HG02885 (cell line): ENCODE measurements around the gene RING1.

Source experiments
- ATAC-seq: cut with Tn5 transposase; IDR thresholded peaks from one replicate; pipeline ENCODE4 v1.9.1; 2021; ENCODE audit warnings: mild to moderate bottlenecking; ENCODE audit not compliant: unreplicated experiment, poor library complexity

Gene RING1

DNA sequence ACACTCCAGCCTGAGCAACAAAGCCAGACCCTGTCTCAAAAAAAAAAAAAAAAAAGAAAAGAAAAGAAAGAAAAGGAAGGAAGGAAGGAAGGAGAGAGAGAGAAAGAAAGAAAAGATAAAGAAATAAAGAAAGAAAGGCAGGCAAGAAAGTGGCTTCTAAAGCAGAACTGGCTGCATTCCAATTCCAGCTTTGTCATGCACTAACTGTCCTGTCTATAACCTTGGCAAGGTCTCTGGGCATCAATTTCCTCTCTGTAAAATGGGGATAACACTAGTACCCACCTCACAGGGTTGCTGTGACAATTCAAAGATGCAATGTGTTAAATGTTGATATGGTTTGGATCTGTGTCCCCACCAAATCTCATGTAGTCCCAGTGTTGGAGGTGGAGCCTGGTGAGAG lies 28.0 kb downstream of the RING1 start:
- ATAC-seq, result no peak

DNA sequence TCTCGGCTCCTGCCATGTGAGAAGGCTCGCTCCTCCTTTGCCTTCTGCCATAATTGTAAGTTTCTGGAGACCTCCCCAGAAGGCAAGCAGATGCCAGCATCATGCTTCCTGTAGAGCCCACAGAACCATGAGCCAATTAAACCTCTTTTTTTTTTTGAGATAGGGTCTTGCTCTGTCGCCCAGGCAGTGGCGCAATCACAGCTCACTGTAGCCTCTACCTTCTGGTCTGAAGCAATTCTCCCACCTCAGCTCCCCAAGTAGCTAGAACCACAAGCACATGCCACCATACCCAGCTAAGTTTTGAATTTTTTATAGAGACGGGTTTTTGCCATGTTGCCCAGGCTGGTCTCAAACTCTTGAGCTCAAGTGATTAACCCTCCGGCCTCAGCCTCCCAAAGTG lies 28.6 kb downstream of the RING1 start:
- no peak for ATAC-seq

DNA sequence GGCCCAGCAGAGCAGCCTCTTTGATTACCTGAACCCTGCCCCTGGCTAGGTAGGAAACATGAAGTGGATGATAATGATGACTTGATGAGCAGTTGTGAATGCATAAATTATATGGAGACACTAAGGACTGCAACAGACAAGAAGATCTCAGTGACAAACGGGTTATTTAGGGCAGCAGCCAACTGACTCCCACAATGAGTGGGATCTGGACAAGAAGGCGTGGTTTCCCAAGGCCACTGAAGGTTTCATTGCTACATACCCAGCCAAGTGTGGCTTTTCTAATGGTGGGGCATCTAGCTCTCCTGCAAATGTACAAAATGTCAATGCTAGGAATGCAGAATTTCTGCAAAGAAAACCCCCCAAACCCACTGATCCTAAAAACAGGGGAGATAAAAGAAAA lies 29.4 kb downstream of the RING1 start:
- ATAC-seq, result no peak

DNA sequence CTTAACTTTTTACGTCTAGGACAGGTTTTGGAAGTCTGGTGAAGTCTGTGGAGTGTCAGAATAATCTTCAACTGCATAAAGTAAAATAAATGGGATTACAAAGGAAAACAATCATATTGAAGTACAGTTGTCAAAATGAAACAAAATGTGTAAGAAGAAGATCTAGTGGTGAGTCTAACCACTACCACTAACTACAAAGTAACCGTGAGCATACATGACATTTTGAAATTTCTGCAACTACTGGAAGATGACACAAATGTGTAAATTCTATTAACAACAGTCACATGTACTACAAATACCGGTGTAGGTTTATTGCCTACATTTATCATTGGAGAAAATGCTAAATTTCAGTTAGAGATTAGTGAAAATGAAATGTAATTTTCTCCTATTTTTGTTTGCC lies 33.7 kb downstream of the RING1 start:
- no peak for ATAC-seq

DNA sequence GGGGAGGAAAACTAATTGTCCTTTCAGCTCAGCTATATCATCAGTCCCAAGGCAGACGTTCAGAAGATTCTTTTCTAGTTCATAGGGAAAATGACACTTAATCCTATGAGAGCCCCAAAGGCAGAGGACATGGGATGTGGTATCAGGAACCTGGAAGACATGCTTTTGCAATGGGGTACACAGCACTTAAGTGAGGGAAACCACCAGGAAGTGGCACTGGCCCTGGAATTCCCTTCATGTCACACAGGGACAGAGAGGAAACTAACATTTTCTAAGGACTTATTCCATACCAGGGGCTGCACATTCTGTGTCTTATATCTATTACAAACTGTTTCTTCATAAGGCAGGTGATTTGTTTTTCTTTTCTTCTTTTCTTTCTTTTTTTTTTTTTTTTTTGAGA lies 35.2 kb downstream of the RING1 start:
- ATAC-seq, result no peak

DNA sequence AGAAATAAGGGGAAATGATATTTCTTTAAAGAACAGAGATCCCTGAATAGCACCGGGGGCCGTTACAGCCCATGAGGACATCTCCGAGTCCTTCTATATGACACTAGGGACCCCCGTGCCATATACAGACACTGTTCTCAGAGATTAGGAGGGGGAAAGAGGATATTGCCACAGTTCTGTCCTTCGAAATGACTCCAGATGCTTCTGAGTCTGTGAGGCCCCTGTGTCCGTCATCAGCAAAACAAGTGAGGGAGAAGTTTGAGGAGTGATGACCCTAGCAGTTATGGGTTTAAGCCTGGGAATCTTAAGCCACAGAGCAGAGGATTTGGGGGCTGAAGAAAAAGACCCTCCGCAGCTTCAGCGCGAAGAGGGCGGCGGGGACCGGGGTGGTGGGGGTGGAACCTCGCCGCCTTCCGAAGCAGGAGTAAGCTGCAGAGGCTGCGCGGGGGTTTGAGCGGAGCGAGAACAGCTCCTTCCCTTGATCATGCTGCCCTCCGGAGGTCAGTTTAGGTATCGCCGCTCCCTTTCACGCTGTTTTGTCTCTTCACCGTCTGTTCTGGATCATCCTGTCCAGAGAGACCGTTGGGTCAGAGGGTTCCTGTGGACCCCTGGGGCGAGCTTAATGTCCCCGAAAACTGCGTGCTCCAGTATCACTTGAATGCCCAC lies 39.8 kb downstream of the RING1 start:
- no peak for ATAC-seq

DNA sequence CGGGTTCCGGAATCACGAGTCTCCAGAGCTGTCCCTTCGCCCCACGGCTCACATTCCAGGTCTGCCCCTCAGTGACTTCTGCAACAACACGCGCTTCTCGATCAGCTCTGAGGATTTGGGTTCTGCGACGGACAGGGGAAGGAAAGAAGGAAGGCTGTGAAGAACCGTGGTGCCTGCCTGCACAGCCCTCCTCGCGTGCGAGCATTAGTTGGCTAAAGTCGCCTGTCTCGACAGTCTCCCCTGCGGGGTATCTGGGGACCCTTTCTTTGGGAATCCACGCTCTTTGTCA lies 40.3 kb downstream of the RING1 start:
- no peak for ATAC-seq

DNA sequence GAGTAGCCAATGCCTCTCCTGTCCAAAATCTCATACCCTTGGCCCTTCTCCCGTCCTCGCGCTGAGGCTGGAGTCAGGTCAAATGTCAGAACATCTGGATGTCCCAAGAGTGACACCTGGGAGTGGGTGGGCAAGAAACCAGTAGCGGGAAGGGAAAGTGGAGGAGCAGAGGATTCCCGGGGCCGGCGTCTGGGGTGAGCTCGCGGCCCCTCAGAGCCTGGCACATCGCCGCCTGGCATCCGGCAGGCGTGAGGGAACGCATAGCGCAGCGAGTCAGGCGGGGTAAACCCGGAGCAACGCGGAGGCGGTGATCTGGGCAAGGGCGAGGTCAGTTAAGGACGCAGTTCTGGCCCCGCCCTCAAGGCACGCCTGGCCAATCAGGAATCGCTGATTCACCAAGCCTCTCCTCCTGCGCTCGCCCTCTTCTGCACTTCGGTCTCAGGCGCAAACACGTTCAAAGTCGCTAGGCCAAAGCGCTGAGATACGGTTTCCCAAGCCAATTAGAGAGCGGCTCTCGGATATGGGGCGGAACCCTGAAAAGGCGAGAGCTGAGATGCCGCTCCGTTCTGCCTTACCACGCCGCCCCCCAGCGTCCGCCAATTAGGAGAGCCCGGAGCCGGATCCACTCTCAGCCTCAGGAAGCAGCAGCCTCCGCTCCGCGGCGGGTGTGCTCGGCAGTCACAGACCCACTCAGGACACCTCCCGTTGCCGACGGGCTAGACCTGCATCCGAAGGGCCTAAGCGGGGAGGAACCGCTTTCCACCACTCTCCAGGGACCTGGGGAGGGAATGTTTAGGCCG lies 40.8 kb downstream of the RING1 start:
- peak; percentile 90 for ATAC-seq

DNA sequence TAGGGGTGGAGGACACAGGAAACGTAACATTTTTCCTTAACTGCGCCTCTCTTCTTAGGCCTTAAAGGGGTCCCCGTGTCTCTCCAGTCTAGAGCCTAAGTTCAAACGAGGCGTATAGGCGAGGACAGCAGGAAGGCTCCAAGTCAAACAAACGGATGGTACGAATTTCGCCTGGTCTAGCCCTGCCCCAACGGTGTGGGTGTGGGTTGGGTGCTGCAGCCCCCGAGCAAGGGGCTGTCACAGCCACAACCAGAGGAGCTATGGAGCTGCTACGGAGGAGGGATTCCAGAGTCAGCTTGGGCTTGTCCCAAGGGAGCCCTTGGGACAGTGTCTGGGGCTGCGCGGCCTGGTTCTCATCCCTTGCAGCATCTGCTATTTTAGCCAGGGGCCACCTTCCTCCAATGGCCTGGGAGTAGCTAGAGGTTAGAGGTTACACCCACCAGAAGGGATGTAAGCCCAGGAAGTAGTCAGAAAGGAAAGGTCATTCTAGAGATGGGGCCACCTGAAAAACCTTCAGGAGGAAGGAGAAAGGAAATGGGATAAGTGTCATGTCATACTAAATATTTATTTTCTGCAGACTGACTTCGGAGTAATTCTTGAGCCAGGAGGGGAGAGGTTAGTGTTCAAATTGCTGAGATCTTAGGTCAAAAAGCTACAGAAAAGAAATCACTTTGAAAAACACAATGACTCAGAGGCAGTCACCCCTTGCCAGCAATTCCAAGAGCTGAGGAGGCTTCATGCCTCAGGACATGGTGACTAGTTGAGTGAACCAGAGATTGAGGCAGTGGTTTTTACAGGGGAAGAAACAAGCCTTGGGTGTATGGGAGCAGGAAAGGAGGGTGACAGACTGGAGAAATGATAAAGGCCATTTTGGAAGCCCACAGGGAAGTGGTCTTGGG lies 41.7 kb downstream of the RING1 start:
- ATAC-seq, result no peak

DNA sequence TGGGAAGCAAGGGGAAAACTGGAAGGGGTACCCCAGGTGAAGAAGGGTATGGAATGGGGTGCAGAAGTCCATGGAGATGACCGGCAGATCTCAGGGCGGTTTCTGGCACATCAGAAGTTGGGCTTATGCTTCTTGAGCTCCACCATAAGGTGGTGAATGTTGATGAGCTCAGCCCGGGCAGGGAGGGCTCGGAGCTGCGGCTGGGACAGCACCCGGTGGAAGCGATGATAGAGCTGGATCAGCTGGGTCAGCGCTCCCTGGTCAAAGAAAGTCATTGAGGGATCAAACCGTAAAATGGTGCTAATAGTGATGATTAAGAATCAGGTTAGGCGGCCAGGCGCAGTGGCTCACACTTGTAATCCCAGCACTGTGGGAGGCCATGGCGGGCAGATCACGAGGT lies 42.4 kb downstream of the RING1 start:
- no peak for ATAC-seq

DNA sequence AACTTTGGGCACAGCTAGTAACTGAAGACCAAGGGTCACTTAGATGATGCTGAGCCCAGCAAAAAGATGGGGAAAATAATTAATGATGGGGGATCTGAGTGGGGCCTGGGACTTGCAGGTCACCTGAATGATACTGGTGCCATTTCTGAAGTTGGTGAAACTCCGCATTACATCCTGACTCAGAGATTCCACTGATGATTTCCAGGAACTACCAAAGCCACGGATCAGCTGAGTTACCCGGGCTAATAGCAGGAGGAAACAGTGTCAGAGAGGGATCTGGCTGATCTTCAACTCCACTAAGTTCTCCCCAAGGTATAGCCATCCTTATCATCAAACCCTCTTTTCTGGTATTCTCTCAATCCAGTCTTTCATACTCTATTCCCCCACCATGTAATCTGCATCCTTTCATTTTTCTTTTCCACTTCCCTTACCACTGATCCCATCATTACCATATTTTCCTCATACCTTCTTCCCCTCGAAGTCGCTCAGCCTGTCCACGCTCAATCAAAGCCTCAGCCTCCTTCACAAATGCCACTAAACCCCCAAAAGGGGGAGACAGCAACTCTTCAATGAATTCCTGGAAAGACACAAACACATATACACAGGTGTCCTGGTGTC lies 43.2 kb downstream of the RING1 start:
- ATAC-seq, result no peak

DNA sequence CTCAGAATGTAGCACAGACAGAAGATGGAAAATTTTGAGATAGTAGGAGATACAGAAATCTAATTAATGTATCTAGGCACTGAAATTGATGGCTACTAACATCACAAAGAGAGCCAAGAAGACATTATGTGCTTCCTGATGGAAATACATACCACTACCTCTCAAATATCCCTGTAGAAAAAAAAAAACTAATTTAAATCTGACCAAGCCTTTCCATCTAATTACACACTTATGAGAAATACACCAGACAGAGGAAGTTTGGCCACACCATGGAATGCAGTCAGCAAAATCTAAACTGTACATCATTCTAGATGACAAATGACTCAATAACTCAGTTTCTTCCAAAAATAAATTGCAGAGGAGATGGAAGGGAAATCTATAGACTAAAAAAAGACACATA lies 44.5 kb downstream of the RING1 start:
- ATAC-seq, result no peak

DNA sequence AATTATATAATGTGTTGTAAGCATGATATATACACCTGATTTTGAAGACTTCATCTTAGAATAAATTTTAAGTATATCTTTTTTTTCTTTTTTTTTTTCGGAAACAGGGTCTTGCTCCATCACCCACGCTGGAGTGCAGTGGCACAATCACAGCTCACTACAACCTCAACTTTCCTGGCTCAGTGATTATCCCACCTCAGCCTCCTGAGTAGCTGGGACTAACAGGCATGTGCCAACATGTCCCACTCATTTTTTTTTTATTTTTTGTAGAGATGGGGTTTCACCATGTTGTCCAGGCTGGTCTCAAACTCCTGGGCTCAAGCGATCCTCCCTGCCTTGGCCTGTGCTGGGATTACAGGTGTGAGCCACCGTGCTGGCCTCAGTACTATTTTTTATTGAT lies 46.3 kb downstream of the RING1 start:
- ATAC-seq, result no peak

DNA sequence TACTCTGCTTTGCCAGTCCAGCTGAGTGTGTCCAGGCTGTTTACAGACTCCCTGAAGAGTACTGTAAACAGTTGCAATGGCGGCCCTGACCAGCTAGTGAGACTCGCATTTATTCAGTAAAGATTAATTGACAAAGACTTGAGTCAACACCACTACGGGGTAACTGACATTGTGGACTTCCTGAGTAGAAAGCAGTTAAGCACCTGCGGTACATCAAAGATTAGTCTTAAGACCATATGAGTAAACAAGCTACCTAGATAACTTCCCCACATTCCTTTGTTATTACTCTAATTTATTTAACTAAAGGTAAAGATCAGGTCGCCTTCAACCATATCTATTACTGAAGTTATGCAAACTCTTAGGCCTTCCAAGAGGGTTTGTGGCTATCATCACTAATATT lies 50.7 kb downstream of the RING1 start:
- ATAC-seq, result no peak
